NCI-H2081 (cell line): ENCODE measurements around the gene GABRG3.

Experiments used
- DNase-seq, 2 experiments: peaks; one replicate each; lab custom pipeline; 2025; lab: John Stamatoyannopoulos, UW

GABRG3 gene

GRCh38 chr15:26970712-26971210 lies at the start of gene GABRG3:
GABRG3 (plus strand) TSS chr15:26971181.
- DNase-seq: peak; percentile 36 to 55

GRCh38 chr15:26921433-26921832 lies 49.5 kb upstream of the GABRG3 start:
- no peak for DNase-seq

- no peak for DNase-seq
Measured at GRCh38 chr15:26926081-26926480, 44.9 kb upstream of the GABRG3 start.

GRCh38 chr15:26928051-26928450 lies 42.9 kb upstream of the GABRG3 start:
- DNase-seq: no peak

DNA sequence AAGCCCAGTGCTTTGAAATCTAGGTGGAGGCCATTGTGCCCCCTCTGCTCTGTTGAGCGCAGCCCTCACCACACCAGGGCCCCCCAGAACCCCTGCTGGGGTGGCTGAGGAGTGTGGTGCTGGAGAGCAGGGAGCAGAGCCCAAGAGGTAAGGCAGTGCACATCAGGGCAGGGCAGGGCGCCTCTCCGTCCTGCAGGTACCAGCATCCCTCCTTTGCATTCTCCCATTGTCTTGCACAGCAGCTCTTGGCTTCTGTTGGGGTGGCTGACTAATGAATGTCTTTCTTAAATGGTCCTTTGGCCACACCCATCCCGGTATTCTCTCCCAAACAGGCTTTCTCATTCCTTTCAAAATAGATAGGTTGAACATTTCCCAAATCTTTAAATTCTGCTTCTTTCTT lies 41.4 kb upstream of the GABRG3 start:
- DNase-seq: no peak

GRCh38 chr15:26934848-26935247 lies 36.1 kb upstream of the GABRG3 start:
- no peak for DNase-seq

GRCh38 chr15:26935322-26935721 lies 35.7 kb upstream of the GABRG3 start:
- DNase-seq: no peak

GRCh38 chr15:26936502-26936901 lies 34.5 kb upstream of the GABRG3 start:
- no peak for DNase-seq

DNA sequence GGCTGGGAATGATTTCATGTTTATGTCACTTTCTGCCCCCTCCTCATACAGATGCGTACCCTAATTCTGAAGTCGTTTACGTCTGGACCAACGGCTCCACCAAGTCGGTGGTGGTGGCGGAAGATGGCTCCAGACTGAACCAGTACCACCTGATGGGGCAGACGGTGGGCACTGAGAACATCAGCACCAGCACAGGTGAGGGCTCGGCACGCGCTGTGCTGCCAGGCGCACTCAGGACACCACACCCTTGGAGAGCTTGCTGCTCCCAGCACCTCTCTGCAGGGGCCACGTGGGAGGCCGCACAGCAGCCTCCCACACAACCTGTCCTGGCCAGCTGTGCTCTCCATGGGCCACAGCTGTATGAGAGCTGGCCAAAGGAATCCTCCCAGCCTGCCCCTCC lies 33.8 kb upstream of the GABRG3 start:
- DNase-seq: no peak

GRCh38 chr15:26939398-26939797 lies 31.6 kb upstream of the GABRG3 start:
- DNase-seq: no peak

DNA sequence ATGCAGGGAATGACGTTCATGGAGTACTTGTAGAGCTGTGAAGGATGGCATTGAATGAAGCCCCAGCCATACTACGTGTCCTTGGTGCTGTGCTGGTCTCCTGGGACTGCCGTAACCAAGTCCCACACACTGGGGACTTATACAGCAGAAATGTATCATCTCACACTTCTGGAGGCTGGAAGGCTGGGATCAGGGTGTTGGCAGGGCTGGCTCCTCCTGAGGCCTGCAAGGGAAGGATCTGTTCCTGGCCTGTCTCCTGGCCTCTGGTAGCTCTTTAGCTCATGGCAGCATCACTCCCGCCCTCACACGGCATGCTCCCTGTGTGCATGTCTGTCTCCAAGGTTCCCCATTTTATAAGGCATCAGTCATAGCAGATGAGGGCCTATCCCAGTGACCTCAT lies 29.5 kb upstream of the GABRG3 start:
- DNase-seq: no peak

DNA sequence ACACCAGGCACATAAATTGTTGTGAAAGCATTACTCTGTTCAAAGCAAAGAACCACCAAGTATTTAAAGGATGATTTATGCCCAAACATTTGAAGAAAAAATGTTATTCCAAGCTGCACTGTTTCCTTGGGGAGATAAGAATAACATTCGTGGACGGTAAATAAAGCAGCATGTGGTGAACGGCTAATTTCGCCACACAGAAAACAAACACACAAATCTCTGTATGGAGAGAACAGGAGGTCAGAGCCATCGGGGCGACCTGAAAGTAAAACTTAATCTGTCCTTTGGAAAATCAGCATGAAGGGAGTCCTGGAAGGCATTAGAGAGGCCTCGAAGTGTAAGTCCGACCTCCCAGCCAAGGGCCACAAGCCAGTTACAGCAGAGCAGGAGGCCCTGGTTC lies 27.1 kb upstream of the GABRG3 start:
- DNase-seq: no peak

DNA sequence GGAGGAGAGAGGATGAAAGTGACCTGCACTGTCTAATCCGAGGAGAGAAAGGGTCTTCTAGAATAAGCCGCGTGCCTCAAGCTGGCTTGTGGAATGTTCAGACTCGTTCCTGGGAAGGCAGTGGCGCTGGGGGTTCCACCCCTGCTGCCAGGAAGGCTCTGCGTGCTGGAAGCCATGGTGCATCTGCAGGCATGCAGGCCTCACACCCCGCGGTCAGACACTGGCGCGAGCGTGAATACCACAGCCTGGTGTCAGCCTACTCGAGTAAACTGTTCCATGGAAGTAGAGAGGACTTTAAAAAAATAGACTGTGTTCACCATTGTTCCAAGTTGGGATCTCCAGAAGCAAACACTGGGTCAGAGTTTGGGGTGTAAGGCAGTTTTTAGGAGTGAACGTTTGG lies 25.9 kb upstream of the GABRG3 start:
- DNase-seq: no peak

GRCh38 chr15:26950001-26950400 lies 21.0 kb upstream of the GABRG3 start:
- no peak for DNase-seq

- DNase-seq: no peak
Measured at GRCh38 chr15:26954403-26954802, 16.6 kb upstream of the GABRG3 start.

GRCh38 chr15:26967719-26968269 lies 3.2 kb upstream of the GABRG3 start:
- DNase-seq: peak in 1 of 2 experiments; percentile 11

- DNase-seq: no peak
Measured at GRCh38 chr15:26968806-26969205, 2.2 kb upstream of the GABRG3 start.

GRCh38 chr15:26971271-26972018 lies 464 bp downstream of the GABRG3 start:
- DNase-seq: peak in 1 of 2 experiments; percentile 48

DNA sequence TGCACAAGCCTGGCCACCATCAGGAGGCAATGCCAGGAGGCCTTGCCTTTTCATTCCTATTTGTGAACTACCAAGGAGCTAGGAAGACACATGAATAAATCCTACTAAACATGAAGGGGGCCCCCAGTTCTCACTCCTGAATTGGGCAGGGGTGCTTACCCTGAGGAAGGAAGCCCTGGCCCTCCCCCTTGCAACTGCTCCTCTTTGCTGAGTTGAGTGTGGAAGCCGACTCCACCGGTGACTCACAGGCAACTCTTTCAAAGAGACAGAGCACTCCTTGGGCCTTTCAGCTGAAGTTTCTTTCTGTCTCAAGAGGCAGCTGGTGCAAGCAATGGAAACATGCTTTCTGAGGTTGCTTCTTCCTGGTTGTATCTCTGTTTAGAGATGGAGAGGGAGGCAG lies 1.7 kb downstream of the GABRG3 start:
- DNase-seq: no peak

GRCh38 chr15:26974120-26974780 lies 3.3 kb downstream of the GABRG3 start:
- peak; percentile 48 to 51 for DNase-seq

DNA sequence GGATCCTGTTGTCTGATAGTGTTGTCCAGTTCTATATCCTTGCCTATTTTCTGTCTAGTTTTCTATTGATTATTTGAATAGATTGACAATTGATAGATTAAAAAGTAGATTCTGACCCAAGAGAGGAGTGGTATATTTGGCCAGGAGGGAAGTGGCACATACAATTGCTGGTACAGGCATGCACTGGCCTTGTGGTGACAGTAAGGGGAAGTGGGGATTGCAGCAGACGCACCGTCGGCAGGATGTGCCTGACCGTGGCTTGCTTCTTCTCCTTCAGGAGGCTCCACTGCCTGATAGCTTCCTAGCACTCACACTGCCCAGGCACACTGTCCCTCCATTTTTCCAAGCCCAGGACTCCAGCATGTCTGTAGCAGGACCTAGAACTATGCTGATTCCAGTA lies 10.5 kb downstream of the GABRG3 start:
- no peak for DNase-seq

DNA sequence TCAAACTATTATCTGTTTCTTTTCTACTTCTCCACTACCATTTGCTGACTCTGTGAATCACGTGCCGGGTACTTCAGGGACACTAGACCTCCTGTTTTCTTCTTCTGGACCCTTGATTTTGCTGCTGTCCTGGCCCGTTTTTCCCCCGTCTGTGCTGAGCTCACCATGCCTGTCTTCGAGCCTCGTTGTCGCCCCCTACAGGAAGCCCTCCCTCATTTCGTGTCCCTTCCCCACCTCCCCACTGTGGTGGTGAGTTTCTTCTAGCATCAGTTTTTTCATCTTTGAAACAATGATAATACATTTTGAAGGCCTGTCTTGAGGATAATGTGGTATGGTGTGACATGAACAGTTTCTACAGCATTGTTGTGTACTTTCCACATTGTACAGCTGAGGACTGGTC lies 12.8 kb downstream of the GABRG3 start:
- DNase-seq: no peak

GRCh38 chr15:26985050-26985449 lies 14.1 kb downstream of the GABRG3 start:
- no peak for DNase-seq
